IPS-NIHi7 (cell line): ENCODE measurements around the gene TBCEL.

Source experiments
- DNase-seq: peaks from one replicate; pipeline ENCODE4 v3.0.0; 2012; ENCODE audit warnings: mixed read lengths; ENCODE audit errors: extremely low spot score

Gene TBCEL

GRCh38 chr11:121140369-121140768 lies 116.5 kb downstream of the TBCEL start:
- DNase-seq: no peak
